A549 (cell line): ENCODE measurements around the gene MPZ. TPM values are rescaled to one million over a fixed set of nuclear protein-coding genes. Genes with fewer than 3 reads are reported as not detected.
A peak's percentile ranks its signal among the peaks of the same experiment; 100 is the strongest.

Experiments
- ATAC-seq, 2 experiments: fragments of 200-7000 bp in 1 of 2; fragments of >200 bp in 1 of 2; cut with Nextera tagmentation in 1 of 2; cut with Tn5 transposase in 1 of 2; 3 replicates each; pipeline versions ENCODE4 v1.8.0 to v1.9.1; 2018 to 2020; ENCODE audit warnings: mild to moderate bottlenecking in 1 of 2, moderate library complexity in 1 of 2
- CTCF ChIA-PET: fragments of 300-600 bp; sonication (Branson Sonifier 250); formaldehyde crosslinking; extraction: SDS; loops from one replicate; lab custom pipeline; 2021; ENCODE audit warnings: antibody characterized with exemption, inconsistent platforms; lab: Yijun Ruan, JAX
- POLR2A ChIA-PET: fragments of 350-600 bp; formaldehyde crosslinking; extraction: SDS; loops from one replicate; lab custom pipeline; 2021; ENCODE audit warnings: antibody characterized with exemption, inconsistent platforms; lab: Yijun Ruan, JAX
- DNase-seq, 2 experiments: peaks; one replicate each; pipeline versions ENCODE4 v3.0.0 to v3.0.0-alpha.2; 2011 to 2016; ENCODE audit warnings: low read depth in 1 of 2, low spot score in 1 of 2
- FAIRE-seq: peaks from 2 replicates; lab custom pipeline; 2011; peaks lifted over from hg19 to GRCh38; lab: Jason Lieb, UNC
- H3K27ac ChIP-seq, 2 experiments: fragments of >200 bp; sonication (Bioruptor Twin); formaldehyde crosslinking; 3 replicates each; pipeline ENCODE4 v1.5.1; 2016 to 2017
- H3K4me1 ChIP-seq: fragments of >200 bp; sonication (Bioruptor Twin); formaldehyde crosslinking; 3 replicates; pipeline ENCODE4 v1.6.1; 2016
- H3K4me2 ChIP-seq: fragments of >200 bp; sonication (Bioruptor Twin); formaldehyde crosslinking; 3 replicates; pipeline ENCODE4 v1.6.1; 2016
- H3K4me3 ChIP-seq: fragments of >200 bp; sonication (Bioruptor Twin); formaldehyde crosslinking; 3 replicates; pipeline ENCODE4 v1.5.1; 2016
- H3K9me3 ChIP-seq: fragments of >200 bp; sonication (Bioruptor Twin); formaldehyde crosslinking; 3 replicates; pipeline ENCODE4 v1.6.1; 2016
- BCL3 ChIP-seq: fragments of >200 bp; sonication (Bioruptor Twin); formaldehyde crosslinking; IDR thresholded peaks from 3 replicates; pipeline ENCODE4 v1.6.1; 2016
- CEBPB ChIP-seq, 2 experiments: fragments of >200 bp in 1 of 2; sonication (Bioruptor Twin) in 1 of 2; formaldehyde crosslinking in 1 of 2; IDR thresholded peaks; 2 replicates each; pipeline ENCODE4 v1.6.1; 2012 to 2016
- EP300 ChIP-seq, 2 experiments: fragments of >200 bp; sonication (Bioruptor Twin); formaldehyde crosslinking; IDR thresholded peaks; 2 replicates in 1 of 2; 3 replicates in 1 of 2; pipeline ENCODE4 v1.6.1; 2016 to 2017
- FOSB ChIP-seq: fragments of 250-450 bp; sonication (Bioruptor Pico); IDR thresholded peaks from 2 replicates; pipeline ENCODE4 v1.5.0; 2020; ENCODE audit warnings: mild to moderate bottlenecking, moderate library complexity
- FOSL2 ChIP-seq, 2 experiments: fragments of 450-650 bp in 1 of 2; fragments of >200 bp in 1 of 2; sonication (Bioruptor Twin) in 1 of 2; formaldehyde crosslinking; IDR thresholded peaks; 2 replicates each; pipeline versions ENCODE4 v1.5.0 to v1.6.1; 2016 to 2020; ENCODE audit warnings: mild to moderate bottlenecking in 1 of 2, moderate library complexity in 1 of 2
- GATA3 ChIP-seq: IDR thresholded peaks from 2 replicates; pipeline ENCODE4 v1.6.1; 2012; ENCODE audit warnings: borderline replicate concordance
- HOXB13 ChIP-seq: fragments of 250-450 bp; sonication (Bioruptor Pico); IDR thresholded peaks from 2 replicates; pipeline ENCODE4 v1.5.0; 2020; ENCODE audit warnings: low read depth, mild to moderate bottlenecking, moderate library complexity
- JUNB ChIP-seq: fragments of >200 bp; sonication (Bioruptor Twin); formaldehyde crosslinking; IDR thresholded peaks from 2 replicates; pipeline ENCODE4 v1.6.1; 2016
- PBX3 ChIP-seq: IDR thresholded peaks from 2 replicates; pipeline ENCODE4 v1.6.1; 2012
- RAD21 ChIP-seq, 2 experiments: fragments of >200 bp in 1 of 2; sonication (Bioruptor Twin) in 1 of 2; formaldehyde crosslinking in 1 of 2; IDR thresholded peaks in 1 of 2; conservative IDR thresholded peaks in 1 of 2; 2 replicates in 1 of 2; 3 replicates in 1 of 2; pipeline ENCODE4 v1.6.1; 2012 to 2018; ENCODE audit warnings: inconsistent platforms in 1 of 2
- RFX5 ChIP-seq: fragments of 450-650 bp; IDR thresholded peaks from 2 replicates; pipeline ENCODE4 v1.7.1; 2014; ENCODE audit warnings: antibody characterized with exemption, mild to moderate bottlenecking, moderate library complexity
- RNF2 ChIP-seq: fragments of 200-600 bp; sonication (generic); IDR thresholded peaks from 2 replicates; pipeline ENCODE4 v1.6.1; 2016; ENCODE audit warnings: low read depth, mild to moderate bottlenecking, antibody characterized with exemption, moderate library complexity, borderline replicate concordance
- SMC3 ChIP-seq: fragments of >200 bp; sonication (Bioruptor Twin); formaldehyde crosslinking; IDR thresholded peaks from 3 replicates; pipeline ENCODE4 v1.6.1; 2018; ENCODE audit warnings: inconsistent platforms
- TP53 ChIP-seq: fragments of 250-450 bp; sonication (Bioruptor Pico); IDR thresholded peaks from 2 replicates; pipeline ENCODE4 v1.5.0; 2021; ENCODE audit warnings: mild to moderate bottlenecking, moderate library complexity
- USF2 ChIP-seq: fragments of 450-650 bp; IDR thresholded peaks from 2 replicates; pipeline ENCODE4 v1.6.1; 2014; ENCODE audit warnings: antibody characterized with exemption
- ZC3H11A ChIP-seq: fragments of 450-650 bp; IDR thresholded peaks from 2 replicates; pipeline ENCODE4 v1.6.1; 2014; ENCODE audit warnings: antibody characterized with exemption, mild to moderate bottlenecking
- WGBS: methylation state at CpG from one replicate; pipeline ENCODE4 v1.1.6; 2017; ENCODE audit errors: missing lambda C conversion rate; 5-methylcytosine and 5-hydroxymethylcytosine counted together
- polyA plus RNA-seq, 4 experiments: library from polyadenylated mRNA; depleted of rRNA in 3 of 4; stranded (reverse); fragments of >200 nt; fragmentation: RNase III in 1 of 4; extraction: RNeasy Plus Mini Kit Qiagen cat#74134 plus additional on column Dnase treatment in 1 of 4; gene quantifications; 2 replicates in 3 of 4; 3 replicates in 1 of 4; pipeline ENCODE4 v1.2.3, GENCODE V29; 2011 to 2017
- TF ChIP-seq, protein P1 (sequence below): IDR thresholded peaks from 2 replicates; pipeline ENCODE4 v1.6.1; 2012; ENCODE audit warnings: low read depth, borderline replicate concordance

MPZ gene
- polyA plus RNA-seq, 2 of the 4 experiments (the other 2 are of a cell fraction) = 0.17 to 0.83 TPM

DNA sequence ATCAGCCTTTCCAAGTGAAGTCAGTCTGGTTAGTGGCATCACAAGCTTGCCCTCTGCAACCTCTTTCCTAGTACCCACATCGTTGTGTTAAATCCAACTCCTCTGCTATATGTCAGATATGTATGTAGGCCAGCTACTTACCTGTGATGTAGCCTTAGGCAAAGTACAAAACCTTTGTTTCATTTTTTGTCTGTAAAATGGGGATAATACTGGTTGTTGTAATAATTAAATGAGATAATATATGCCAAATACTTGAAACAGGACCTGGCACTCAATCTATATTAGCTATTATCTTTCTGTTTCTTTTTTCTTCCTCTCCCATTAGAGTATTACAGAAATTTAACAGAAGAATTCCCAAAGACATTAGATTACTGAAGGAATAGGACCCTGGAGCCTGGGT, 50.0 kb downstream of the MPZ start:
- FAIRE-seq (no peak), ATAC-seq (no peak), DNase-seq (no peak)
- TF ChIP-seq, protein P1, sequence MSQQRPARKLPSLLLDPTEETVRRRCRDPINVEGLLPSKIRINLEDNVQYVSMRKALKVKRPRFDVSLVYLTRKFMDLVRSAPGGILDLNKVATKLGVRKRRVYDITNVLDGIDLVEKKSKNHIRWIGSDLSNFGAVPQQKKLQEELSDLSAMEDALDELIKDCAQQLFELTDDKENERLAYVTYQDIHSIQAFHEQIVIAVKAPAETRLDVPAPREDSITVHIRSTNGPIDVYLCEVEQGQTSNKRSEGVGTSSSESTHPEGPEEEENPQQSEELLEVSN = no peak
- TF ChIP-seq USF2 (no peak), BCL3 (no peak), RAD21 (conservative IDR thresholded peaks at IDR 0.05 in 1 of 2, IDR thresholded peaks at IDR 0.05 in 1 of 2) (no peak)
- CTCF ChIA-PET = interaction anchor here (1.2 to 8.7 kb wide), 4 partner anchors 11 to 33 kb away, joined by 3 to 46 read pairs (median 4); partner anchors contain the start of gene TOMM40L
- POLR2A ChIA-PET = no interaction called here
- no peak overlapping the region for H3K4me3 ChIP-seq
- peaks cover 6% of the 10 kb centered on the region; the same call in 1 of the 3 replicates for H3K4me1 ChIP-seq
- WGBS = 86% methylated on average over 1 of the region's 1 CpG
- H3K4me2 ChIP-seq = no peak overlapping the region
- peaks cover 13% of the 10 kb centered on the region for H3K9me3 ChIP-seq
- no peak overlapping the region for H3K27ac ChIP-seq

GRCh38 chr1:161259345-161259702, 50.4 kb downstream of the MPZ start:
- peak overlapping the region; percentile 90 for H3K4me2 ChIP-seq
- ATAC-seq = no peak; a peak in 1 of 6 replicates
- WGBS = 23% methylated on average over 6 of the region's 6 CpGs
- H3K27ac ChIP-seq = no peak overlapping the region
- peaks cover 13% of the 10 kb centered on the region for H3K9me3 ChIP-seq
- peak overlapping the region; percentile 42 for H3K4me3 ChIP-seq
- ChIA-PET CTCF (interaction anchor here (1.2 to 8.7 kb wide), 3 partner anchors 11 to 32 kb away, joined by 3 to 46 read pairs (median 4); partner anchors contain the start of gene TOMM40L), POLR2A (no interaction called here)
- no peak for FAIRE-seq
- TF ChIP-seq ZC3H11A = no peak
- TF ChIP-seq PBX3 = no peak
- TF ChIP-seq FOSL2 (IDR thresholded peaks at IDR 0.05) = no peak
- no peak for TF ChIP-seq FOSL2 (CRISPR knock-in tag; IDR thresholded peaks at IDR 0.05)
- no peak for TF ChIP-seq JUNB
- no peak for TF ChIP-seq HOXB13
- no peak for TF ChIP-seq CEBPB (IDR thresholded peaks at IDR 0.05)
- no peak for TF ChIP-seq SMC3
- TF ChIP-seq FOSB = no peak
- TF ChIP-seq, protein P1 = no peak
- TF ChIP-seq TP53 (CRISPR knock-in tag) = no peak
- no peak for TF ChIP-seq RFX5
- TF ChIP-seq GATA3 = no peak
- TF ChIP-seq RAD21 (conservative IDR thresholded peaks at IDR 0.05 in 1 of 2, IDR thresholded peaks at IDR 0.05 in 1 of 2) = no peak
- no peak for TF ChIP-seq EP300 (IDR thresholded peaks at IDR 0.05)
- no peak for TF ChIP-seq RNF2
- peaks cover 6% of the 10 kb centered on the region; the same call in 1 of the 3 replicates for H3K4me1 ChIP-seq
- no peak for DNase-seq
